AML-193 (cell line): ENCODE results near the gene APLNR.
A peak's percentile ranks its signal among the peaks of the same experiment; 100 is the strongest.

ENCODE experiments used
- DNase-seq, 2 experiments: peaks; one replicate each; lab custom pipeline; 2025; lab: John Stamatoyannopoulos, UW

The APLNR gene

DNA sequence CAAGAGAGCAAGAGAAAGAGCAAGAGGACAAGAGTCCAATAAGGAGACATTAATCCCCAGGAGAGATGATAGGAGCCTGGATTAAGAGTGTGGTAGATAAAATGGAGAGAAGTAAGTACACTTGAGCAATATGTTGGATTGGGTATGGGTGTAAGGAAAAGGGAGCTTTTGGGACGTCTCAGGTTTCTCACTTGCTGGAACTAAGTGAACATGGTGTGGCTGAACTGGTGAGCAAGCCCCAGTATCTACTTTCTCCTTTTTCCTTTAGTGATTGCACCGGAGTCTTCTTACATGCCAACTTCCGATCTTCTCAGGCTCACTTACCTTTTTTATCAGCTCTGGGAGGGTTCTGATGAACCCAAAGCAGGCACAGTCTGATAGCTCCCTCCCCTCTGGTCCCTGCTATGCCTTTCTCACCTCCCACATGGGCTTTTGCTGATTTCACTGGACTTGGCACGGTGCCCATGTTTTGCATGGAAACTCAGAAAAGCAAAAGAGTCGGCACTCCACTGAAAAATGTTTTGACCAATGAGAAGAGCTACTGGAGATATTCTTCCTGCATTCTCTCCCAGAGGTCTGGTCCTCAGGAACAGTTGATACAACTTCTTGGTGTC lies 14.5 kb upstream of the APLNR start:
- DNase-seq = no peak

DNA sequence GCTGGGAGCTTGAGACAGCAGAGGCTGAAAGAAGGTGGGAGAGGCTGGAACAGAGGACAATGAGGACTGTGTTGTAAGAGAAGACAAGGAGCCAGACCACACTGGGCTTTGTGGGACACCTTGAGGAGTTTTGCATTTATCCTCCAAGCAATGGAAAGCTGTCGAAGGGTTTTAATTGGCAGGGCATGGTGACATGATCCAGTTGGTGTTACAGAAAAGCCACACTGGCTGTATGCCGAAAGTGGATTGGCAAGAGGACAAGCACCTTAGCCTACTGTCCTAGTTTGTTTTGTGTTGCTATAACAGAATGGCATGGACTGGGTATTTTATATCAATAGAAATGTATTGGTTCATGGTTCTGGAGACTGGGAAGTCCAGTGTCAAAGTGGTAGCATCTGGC lies 14.0 kb upstream of the APLNR start:
- DNase-seq = no peak

DNA sequence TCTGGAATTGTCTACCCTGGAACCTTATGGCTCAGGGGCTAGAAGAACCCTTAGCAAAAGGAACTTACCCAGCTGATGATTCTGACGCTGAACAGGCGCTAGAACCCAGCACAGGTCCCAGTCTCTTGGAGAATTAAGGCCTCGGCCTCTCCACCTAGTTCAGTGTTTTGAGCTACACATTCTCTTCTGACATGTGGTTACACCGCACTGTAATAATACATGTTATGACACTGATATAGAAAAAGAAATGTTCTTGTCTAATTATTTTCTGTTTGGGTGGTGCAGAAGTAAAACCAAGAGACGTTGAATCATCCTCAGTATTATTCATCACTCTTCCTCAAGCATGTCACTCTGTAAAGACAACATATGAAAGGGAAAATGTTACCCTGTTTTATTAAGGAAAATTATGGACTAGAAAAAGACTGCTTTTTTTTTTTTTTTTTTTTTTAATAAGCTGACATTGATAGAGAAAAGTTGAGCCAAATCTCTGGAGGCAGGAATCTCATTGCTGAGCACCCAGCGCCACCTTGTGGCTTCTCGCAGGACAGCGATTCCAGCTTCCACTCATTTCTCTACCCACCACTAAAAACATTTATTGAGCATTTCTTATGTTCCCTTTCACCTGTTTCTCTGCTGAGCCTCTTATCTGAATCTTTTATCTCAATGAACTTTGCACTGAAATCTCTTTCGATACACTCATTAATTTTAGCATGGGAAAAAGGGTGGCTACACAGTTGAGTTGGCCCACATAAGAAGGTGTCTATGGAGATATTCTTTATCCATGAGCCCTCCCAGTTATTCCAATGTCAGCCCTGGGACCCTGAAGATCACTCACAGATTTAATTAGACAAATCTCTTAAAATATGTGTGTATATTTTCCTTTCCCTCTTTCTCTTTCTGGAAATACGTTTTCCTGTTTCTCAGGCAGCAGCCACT lies 12.6 kb upstream of the APLNR start:
- peak; percentile 29 to 54 for DNase-seq

DNA sequence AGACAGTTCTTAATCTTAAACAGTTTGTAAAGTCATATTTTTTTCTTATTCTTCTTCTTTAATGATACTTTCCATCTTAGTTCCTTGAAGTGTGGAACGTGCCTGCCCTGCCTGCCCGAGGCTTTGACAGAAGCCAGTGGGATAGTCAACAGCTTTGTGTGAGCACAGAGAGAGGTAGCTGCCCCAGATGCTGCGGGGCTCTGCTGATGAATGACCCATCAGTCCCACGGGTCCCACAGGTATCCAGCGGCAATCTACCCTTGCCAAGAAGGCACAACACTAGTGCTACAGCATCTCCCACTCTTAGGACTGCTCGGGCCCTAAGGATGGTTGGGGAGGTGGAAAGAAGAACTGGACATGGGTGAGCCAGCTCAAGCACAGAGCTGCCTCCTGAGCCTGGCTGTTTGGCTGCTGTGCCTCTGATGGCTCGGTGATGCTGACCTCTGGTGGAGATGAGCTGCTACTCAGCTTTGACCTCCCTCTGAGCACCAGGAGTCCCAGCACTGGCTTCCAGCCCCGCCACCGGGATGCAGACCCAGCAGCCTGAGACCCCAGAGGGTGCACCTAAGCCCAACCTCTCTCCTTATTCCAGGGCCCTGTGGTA lies 11.8 kb upstream of the APLNR start:
- peak; percentile 35 to 42 for DNase-seq

DNA sequence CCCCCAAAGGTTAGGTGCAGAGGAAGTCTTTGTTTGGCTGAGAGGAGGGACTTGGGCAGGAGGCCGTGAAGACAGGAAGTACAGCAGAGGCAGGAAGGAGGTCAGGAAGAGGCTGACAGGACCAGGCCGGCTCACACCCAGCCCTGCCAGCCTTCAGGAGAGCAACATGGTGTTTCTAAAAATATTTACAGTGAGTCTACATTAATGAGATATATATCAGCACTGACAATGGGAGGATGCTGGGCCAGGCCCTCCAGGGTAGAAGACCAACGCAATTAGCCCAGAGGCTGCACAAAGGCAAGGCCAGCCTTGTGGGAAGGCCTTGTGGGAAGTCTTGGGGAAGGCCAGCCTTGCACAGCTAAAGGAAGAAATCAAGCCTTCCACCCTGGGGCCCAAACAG lies 7.9 kb upstream of the APLNR start:
- DNase-seq = no peak

DNA sequence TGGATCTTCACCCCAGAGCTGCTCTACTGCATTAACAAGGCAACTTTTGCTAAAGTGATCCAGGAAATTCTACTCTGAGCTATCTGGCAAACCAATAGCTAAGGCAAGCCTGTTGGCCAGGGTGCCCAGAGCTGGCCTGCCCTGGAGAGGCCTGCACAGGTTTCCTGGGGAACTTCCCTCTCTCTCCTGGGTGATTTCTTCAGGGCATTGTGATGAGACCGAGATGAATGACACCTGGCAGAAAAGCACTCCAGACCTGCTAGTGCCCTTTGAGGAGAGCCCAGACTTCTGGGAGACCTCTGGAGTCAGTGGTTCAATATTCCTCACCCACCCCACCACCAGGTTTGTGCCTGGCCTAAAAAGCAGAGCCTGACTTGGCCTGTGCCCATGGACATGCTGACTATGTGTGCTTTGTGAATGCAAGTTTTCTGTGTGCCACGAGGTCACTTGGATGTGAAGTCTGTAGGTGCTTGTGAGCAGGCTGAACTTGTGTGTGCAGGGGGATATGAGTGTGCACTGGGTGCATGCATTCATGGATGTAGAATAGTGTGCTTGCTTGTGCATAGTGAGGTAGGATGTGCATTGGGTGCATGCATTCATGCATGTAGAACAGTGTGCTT lies 4.4 kb upstream of the APLNR start:
- no peak for DNase-seq

DNA sequence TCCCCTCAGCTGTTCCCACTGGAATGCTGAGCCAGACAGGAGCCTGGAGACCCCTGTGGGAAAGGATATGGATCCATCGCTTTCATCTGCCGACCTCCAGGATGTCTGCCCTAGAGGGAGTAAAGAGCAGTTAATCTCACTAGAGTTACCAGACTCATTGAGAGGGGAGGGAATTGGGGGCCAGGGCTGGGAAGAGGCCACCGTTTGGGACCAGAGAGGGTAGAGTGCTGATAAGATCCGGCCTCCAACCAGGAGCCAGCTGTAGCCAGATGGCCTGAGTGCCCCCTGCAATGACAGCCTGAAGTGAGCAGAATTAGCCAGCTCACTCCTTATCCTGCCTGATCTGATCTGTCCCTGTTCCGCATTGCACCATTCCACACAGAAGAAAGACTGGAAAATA lies 3.7 kb upstream of the APLNR start:
- no peak for DNase-seq

DNA sequence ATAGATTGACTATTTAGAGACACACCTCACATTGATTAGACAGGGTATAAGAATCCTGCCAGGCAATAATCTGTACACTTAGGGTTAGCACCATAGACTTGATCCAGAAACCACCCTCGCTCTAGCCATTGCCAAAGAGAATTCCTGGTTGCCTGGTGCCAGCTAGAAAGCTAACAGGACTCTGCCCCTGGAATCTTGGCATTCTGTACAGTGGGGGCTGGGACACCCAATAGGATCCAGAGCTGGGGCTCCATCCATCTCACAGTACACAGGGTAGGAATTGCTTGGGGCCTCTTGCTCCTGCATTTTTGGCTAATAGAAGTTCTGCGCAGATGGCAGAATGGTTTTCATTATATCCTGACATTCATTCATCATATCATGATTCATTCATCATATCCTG lies 3.0 kb upstream of the APLNR start:
- no peak for DNase-seq

DNA sequence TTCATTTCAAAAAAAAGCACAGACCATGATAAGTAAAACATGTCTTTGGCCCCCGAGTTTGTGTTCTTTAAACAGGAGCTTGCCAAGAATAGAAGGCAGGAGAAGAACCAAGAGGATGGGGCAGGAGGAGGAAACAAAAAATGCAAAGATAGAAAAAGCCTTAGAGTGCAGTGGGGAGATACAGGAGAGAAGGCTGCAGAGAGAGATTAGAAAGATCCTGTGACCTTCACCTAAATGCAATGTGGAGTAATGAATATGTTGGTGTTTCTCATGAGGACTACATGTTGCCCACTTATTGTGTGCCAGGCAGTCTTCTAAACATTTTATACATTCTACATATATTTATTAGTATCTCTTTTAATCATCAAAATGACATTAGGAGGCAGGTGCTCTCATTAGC lies 2.3 kb upstream of the APLNR start:
- no peak for DNase-seq

DNA sequence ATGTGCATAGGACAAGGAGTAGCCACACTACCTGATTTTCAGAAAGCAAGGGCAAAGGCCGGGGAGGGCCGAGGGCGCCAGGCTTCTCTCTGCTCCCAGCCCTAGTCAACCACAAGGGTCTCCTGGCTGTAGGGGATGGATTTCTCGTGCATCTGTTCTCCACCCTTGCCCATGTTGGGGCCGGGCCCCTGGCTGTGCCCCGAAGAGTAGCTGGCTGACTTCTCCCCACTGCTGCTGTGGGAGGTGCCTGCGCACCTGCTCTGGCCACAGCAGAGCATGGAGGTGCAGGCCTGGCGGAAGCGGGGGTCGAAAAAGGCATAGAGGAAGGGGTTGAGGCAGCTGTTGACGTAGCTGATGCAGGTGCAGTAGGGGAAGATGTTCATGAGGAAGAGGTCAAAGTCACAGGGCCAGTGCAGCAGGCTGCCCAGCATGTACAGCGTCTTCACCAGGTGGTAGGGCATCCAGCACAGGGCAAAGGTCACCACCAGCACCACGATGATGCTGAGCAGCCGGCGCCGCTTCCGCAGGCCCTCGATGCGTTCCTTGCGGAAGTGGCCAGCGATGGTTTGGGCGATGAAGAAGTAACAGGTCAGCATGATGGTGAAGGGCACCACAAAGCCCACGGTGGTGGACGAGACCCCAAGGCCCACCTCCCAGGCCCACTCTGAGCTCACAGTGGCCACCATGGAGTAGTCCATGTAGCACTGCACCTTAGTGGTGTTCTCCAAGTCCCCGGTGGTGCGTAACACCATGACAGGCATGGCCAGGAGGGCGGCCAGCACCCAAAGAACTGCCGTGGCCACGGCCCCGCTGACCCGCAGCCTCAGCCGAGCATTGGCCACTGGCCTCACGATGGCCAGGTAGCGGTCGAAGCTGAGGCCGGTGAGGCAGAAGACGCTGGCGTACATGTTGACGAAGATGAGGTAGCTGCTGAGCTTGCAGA lies 1.0 kb downstream of the APLNR start:
- no peak for DNase-seq

DNA sequence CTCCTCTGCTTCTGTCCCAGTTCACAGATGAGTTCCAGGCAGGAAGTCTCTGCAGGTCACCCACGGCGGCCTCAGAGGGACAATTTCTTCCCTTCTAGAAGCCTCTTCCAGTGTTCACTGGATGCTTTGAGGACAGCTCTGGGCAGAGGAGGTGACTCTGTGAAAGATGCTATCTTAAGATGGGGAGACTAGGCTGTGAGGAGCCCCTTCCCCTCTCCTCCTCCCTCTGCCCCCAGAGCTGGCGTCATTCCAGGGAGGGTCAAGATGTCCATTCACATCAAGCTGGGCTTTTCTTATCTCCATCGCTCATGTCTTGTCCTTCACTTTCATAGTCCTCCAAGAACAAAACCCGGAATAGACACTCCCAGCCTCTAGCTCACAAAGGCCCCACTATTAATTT lies 3.3 kb downstream of the APLNR start:
- DNase-seq = no peak

DNA sequence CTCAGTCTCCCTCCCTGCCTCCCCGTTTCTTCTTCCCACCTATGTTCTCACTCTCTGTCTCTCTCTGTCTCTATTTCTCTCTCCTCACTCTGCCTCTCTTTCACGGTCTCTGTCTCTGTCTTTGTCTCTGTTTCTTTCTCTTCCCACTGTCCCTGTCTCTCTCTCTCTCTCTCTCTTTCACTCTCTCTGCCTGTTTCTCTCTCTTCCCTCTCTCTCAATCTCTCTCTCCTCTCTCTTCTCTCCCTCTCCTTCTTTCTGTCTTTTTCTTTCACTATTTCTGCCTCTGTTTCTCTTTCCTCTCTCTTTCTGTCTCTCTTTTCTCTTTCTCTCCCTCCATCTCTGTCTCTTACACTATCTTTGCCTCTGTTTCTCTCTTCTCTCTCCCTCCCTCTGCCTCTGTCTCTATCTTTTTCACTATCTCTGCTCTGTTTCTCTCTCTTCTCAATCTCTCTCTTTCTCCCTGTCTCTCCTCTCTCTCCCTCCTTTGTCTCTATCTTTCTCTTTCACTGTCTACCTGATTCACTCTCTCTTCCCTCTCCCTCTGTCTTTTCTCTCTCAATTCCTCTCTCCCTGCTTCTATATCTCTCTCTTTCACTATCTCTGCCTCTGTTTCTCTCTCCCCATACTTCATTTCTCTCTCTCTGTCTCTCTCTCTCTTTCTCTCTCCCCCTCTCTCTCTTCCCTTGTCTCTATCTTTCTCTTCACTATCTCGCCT lies 5.4 kb downstream of the APLNR start:
- DNase-seq = no peak

DNA sequence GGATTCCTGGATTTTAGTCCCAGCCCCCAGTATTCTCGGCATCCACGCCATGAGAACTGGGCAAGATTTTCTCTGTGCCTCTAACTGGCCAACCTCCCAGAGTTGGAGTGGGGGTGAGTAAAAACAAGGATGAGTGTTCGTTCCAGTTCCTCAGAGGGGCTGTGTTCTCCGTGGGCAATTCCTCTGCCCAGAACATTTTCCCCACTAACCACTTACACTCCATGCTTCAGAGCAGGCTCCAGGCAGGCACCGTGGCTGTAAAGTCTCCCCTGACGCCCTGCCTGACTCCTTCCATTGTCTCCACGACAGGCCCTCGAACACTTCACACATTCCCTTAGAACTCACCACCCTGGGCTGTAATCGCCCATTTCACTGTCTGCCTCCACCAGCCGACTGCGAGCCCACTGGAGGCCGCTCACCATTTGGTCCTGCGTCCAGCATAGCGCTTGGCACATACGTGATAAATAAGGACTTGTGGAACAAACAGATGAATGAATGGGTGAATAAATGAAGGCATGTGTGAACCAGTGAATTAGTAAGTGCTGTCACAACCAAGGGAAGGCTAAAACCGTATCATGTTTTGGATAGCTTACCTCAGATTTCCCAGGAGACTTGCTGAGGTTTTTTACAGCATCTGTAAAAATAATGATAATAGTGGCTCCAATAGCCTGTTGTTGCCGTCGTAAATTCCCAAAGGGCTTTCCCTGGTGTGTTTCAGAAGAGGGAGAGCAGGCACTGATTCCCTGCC lies 6.1 kb downstream of the APLNR start:
- no peak for DNase-seq

DNA sequence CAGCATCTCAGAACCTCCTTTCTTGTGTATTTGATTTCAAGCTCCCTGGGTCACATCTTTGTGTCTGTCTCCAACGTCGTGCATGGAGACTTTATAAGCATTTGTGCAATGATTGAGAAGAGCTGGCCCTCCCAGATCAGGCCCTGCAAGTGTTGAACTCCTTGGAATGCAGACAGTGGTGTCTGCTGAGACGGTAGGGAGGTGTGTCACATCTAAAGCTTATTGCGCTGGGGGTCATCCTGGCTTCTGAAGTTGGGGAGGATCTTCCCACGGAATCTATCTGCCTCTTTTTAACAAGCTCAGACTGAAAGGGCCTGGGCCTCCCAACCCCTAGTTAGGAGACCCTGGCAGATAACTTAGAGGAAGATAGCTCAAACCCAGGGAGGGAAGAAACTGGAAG lies 6.7 kb downstream of the APLNR start:
- no peak for DNase-seq

DNA sequence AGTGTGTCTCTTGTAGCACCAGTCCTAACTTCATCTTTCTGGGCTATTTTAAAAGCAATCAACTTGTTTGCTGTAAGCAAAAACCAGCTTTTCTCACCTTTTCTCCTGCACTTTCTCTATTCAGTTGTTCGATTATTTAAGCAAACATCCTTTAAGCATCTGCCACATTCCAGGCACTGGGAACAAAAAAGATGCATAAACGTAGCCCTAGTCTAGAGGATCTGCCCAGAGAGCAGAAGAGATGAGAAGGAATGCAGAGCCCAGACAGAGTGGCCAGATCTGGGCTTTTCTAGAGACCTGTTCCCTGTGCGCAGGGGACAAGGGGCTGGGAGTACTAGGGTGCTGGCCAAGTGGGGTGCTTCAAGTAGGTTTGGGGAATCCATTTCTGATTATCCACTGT lies 8.4 kb downstream of the APLNR start:
- DNase-seq = no peak

DNA sequence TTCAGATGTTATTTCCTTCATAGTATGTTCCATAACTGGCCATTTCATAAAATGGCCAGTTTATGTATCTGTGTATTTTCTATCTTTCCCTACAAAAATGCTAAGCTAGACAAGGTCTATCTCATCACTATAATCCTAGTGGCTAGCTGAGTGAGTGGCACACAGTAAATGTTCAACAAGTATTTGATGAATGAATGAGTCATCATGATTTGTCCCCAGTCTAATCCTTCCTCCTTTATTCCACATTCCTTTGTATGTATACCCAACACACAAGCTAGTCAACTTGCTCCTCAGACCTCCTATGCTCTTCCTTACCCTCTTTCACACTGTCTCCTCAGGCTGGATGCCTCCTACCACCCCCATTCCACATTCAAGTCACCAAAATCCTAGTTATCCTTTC lies 12.5 kb downstream of the APLNR start:
- no peak for DNase-seq

DNA sequence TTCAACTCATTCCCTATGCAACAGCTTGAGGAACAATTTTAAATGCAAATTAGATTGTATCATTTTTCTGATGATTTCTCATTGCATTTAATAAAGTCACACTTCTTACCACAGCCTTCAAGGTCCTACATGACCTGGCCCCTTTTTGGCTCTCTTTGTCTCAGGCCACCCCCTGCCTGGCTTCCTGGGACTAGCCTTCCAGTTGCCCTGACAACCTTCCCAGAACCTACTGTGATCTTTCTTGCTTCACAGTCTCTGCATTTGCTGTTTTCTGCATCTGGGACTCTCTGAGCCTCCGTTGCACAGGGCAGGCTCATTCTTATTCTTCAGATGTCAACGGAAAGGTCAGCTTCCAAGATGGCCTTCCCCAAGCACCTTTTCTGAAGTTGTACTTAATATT lies 12.9 kb downstream of the APLNR start:
- no peak for DNase-seq

DNA sequence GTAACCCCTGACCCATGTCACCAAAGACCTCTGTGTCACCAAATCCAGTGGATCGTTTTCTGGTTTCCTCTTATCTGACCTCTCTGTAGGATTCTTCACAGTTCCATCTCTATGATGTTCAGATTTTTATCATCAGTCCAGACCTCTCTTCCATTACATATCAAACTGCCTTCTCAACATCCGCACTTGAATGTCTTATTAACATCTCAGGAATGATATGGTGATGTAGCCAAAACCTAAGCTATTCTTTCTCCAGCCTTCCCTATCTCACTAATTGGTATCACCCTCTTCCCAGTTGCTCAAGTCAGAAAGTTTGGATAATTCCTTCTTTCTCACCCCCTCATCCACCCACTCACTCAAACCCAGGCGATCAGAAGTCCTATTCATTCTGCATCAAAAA lies 13.4 kb downstream of the APLNR start:
- no peak for DNase-seq

DNA sequence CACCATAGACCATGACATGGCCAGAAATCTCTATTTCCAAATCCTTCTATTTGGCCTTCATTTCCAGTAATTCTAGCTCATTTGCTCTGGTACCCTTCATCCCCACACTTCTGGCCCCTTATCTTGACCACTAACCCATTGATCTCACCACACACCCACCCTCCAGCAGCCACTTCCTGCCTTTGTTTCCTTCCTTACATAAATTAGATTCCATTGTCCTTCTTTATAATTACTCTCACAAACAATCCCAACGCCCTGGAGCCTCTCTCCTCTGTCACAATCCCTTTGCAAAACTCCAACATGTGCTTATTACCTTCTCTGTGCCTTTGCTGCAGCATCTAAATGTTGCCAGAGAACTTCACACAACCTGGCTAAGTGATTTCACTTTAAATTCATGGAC lies 14.8 kb downstream of the APLNR start:
- no peak for DNase-seq

DNA sequence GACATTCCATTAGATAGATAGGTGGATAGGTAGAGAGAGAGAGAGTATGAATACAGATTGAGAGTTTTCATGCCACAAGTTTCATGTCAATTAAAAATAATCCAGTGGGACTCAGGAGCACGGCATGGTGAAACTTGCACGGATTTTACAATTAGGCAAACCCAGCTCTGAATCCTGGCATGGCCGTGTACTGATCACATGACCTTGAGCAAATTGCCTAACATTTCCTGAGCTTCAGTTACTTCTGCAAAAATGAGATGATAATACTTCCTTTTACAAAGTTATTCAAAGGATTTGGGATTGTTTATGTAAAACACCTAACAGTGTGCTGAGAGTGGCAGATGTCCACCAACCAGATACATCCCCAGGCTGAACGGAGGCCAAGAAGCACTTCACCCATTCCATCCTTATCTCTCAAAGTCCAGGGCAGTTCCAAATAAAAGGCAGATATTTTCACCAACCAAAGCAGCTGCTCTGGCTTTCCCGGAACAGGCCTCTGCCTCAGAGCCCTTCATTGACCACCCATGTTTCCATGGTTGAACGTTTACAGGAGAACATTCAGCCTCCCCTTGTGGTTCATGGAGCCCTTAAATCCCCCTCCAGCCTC lies 17.9 kb downstream of the APLNR start:
- DNase-seq = peak; percentile 35 to 57
